Caco-2 (cell line): Measurements from ENCODE around the gene NOXO1. TPM values are rescaled to one million over a fixed set of nuclear protein-coding genes. Genes with fewer than 3 reads are reported as not detected.

Source experiments
- BruUV-seq: library from RNA; stranded (reverse); fragments of 400-500 nt; replicated peaks from 2 replicates; lab custom pipeline; 2021; lab: Mats Ljungman, UMichigan
- CTCF ChIA-PET: fragments of 300-600 bp; sonication (Branson Sonifier 250); formaldehyde crosslinking; loops from one replicate; lab custom pipeline; 2022; ENCODE audit warnings: antibody characterized with exemption; lab: Charles Lee
- POLR2A ChIA-PET: fragments of 300-600 bp; sonication (Branson Sonifier 250); formaldehyde crosslinking; loops from one replicate; lab custom pipeline; 2022; ENCODE audit warnings: antibody characterized with exemption; lab: Charles Lee
- DNase-seq, 2 experiments: peaks; one replicate each; pipeline versions ENCODE4 v3.0.0 to v3.0.0-alpha.2; 2020 to 2022
- H3K27me3 ChIP-seq: replicated peaks from 2 replicates; pipeline ENCODE4 v1.6.0; 2011; ENCODE audit warnings: low read length; ENCODE audit not compliant: control insufficient read depth, insufficient read depth
- H3K36me3 ChIP-seq: 2 replicates; pipeline ENCODE4 v1.5.1; 2011; ENCODE audit warnings: low read length; ENCODE audit not compliant: control insufficient read depth, insufficient read depth
- H3K4me1 ChIP-seq: fragments of 250-450 bp; sonication (Bioruptor Pico); 2 replicates; pipeline ENCODE4 v1.5.1; 2020; ENCODE audit warnings: mild to moderate bottlenecking
- H3K4me3 ChIP-seq: 2 replicates; pipeline ENCODE4 v1.5.1; 2011; ENCODE audit warnings: low read depth, mild to moderate bottlenecking, control low read depth, low read length
- H3K9me3 ChIP-seq: fragments of 250-450 bp; sonication (Bioruptor Pico); 2 replicates; pipeline ENCODE4 v1.5.1; 2020; ENCODE audit warnings: mild to moderate bottlenecking, moderate library complexity
- H3K27ac Mint-ChIP-seq: one replicate; pipeline ENCODE4 v1.8.0; 2022; ENCODE audit warnings: mixed read lengths; ENCODE audit not compliant: unreplicated experiment
- H3K27me3 Mint-ChIP-seq: one replicate; pipeline ENCODE4 v1.8.0; 2022; ENCODE audit warnings: mixed read lengths; ENCODE audit not compliant: insufficient read depth, unreplicated experiment
- H3K36me3 Mint-ChIP-seq: one replicate; pipeline ENCODE4 v1.8.0; 2022; ENCODE audit warnings: mild to moderate bottlenecking, mixed read lengths; ENCODE audit not compliant: insufficient read depth, unreplicated experiment
- H3K4me1 Mint-ChIP-seq: one replicate; pipeline ENCODE4 v1.8.0; 2022; ENCODE audit warnings: low read depth, mixed read lengths; ENCODE audit not compliant: unreplicated experiment
- H3K4me3 Mint-ChIP-seq: one replicate; pipeline ENCODE4 v1.8.0; 2022; ENCODE audit warnings: mild to moderate bottlenecking, moderate library complexity, mixed read lengths; ENCODE audit not compliant: unreplicated experiment
- H3K9me3 Mint-ChIP-seq: one replicate; pipeline ENCODE4 v1.8.0; 2022; ENCODE audit warnings: mixed read lengths; ENCODE audit not compliant: unreplicated experiment
- intact Hi-C: fragments of 100-400 bp; cut with micrococcal nuclease; formaldehyde crosslinking; loops from one replicate; pipeline ENCODE4 v1.10.0; 2022; ENCODE audit not compliant: unreplicated experiment
- total RNA-seq: library from RNA; stranded (reverse); gene quantifications from 2 replicates; pipeline ENCODE4 v1.2.3, GENCODE V29; 2022
- TF ChIP-seq, protein P1 (sequence below), 2 experiments: fragments of 200-600 bp in 1 of 2; IDR thresholded peaks; 1 replicate in 1 of 2; 2 replicates in 1 of 2; pipeline versions ENCODE4 v1.5.1 to v1.8.0; 2011 to 2022; ENCODE audit warnings: antibody characterized with exemption in 1 of 2, control low read depth in 1 of 2, inconsistent platforms in 1 of 2, low read depth in 1 of 2, low read length in 1 of 2, mild to moderate bottlenecking in 1 of 2, moderate library complexity in 1 of 2; ENCODE audit not compliant: insufficient read depth in 1 of 2, severe bottlenecking in 1 of 2, unreplicated experiment in 1 of 2

NOXO1 gene
- total RNA-seq, 1 experiment from 2014 or later = 1.1 TPM

- H3K9me3 Mint-ChIP-seq = no peaks in the 10 kb centered on the region
- peaks cover 2% of the 10 kb centered on the region for H3K4me1 Mint-ChIP-seq
- ChIA-PET POLR2A (no interaction called here), CTCF (interaction anchor here (1.5 kb wide), 1 partner anchor 11 kb away, joined by 4 read pairs; no protein-coding TSS in a partner anchor)
- H3K36me3 Mint-ChIP-seq = peaks cover 20% of the 10 kb centered on the region
- TF ChIP-seq, protein P1, sequence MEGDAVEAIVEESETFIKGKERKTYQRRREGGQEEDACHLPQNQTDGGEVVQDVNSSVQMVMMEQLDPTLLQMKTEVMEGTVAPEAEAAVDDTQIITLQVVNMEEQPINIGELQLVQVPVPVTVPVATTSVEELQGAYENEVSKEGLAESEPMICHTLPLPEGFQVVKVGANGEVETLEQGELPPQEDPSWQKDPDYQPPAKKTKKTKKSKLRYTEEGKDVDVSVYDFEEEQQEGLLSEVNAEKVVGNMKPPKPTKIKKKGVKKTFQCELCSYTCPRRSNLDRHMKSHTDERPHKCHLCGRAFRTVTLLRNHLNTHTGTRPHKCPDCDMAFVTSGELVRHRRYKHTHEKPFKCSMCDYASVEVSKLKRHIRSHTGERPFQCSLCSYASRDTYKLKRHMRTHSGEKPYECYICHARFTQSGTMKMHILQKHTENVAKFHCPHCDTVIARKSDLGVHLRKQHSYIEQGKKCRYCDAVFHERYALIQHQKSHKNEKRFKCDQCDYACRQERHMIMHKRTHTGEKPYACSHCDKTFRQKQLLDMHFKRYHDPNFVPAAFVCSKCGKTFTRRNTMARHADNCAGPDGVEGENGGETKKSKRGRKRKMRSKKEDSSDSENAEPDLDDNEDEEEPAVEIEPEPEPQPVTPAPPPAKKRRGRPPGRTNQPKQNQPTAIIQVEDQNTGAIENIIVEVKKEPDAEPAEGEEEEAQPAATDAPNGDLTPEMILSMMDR (IDR thresholded peaks at IDR 0.05; ENCODE audit: insufficient read depth in 1 of 2, low read depth in 1 of 2, low read length in 1 of 2, severe bottlenecking in 1 of 2, unreplicated experiment in 1 of 2) = no peak
- no peaks in the 10 kb centered on the region for H3K36me3 ChIP-seq
- no peaks in the 10 kb centered on the region for H3K27me3 ChIP-seq
- no peaks in the 10 kb centered on the region for H3K9me3 ChIP-seq
- H3K4me1 ChIP-seq = peaks cover 8% of the 10 kb centered on the region; the same call in 1 of the 2 replicates
- H3K4me3 Mint-ChIP-seq = peak overlapping the region; percentile 46
- H3K27me3 Mint-ChIP-seq = no peaks in the 10 kb centered on the region
- no peak for DNase-seq
- intact Hi-C loops = no loop called here
- no TSS peak for BruUV-seq
- peak overlapping the region; percentile 39 for H3K27ac Mint-ChIP-seq
- H3K4me3 ChIP-seq = no peak overlapping the region
Measured at GRCh38 chr16:1993731-1994131, 12.5 kb upstream of the NOXO1 start.

- Mint-ChIP-seq H3K9me3 (no peaks in the 10 kb centered on the region), H3K27ac (no peak overlapping the region), H3K27me3 (no peaks in the 10 kb centered on the region), H3K4me1 (peaks cover 7% of the 10 kb centered on the region), H3K4me3 (no peak overlapping the region), H3K36me3 (peaks cover 11% of the 10 kb centered on the region)
- ChIA-PET POLR2A (interaction anchor here (0.5 kb wide), 1 partner anchor 18 kb away, joined by 5 read pairs; no protein-coding TSS in a partner anchor), CTCF (no interaction called here)
- H3K4me1 ChIP-seq = peaks cover 8% of the 10 kb centered on the region; the same call in 1 of the 2 replicates
- no TSS peak for BruUV-seq
- no peaks in the 10 kb centered on the region for H3K36me3 ChIP-seq
- intact Hi-C loops = no loop called here
- no peaks in the 10 kb centered on the region for H3K9me3 ChIP-seq
- H3K4me3 ChIP-seq = no peak overlapping the region
- no peak for DNase-seq
- no peaks in the 10 kb centered on the region for H3K27me3 ChIP-seq
- TF ChIP-seq, protein P1 (IDR thresholded peaks at IDR 0.05; ENCODE audit: insufficient read depth in 1 of 2, low read depth in 1 of 2, low read length in 1 of 2, severe bottlenecking in 1 of 2, unreplicated experiment in 1 of 2) = no peak
Measured at GRCh38 chr16:1992704-1993317, 11.5 kb upstream of the NOXO1 start.

GRCh38 chr16:1991948-1992703 lies 10.9 kb upstream of the NOXO1 start:
- Histone ChIP-seq H3K36me3 (no peaks in the 10 kb centered on the region; the same call in 1 of the 2 replicates), H3K4me3 (no peak overlapping the region), H3K27me3 (no peaks in the 10 kb centered on the region), H3K9me3 (no peaks in the 10 kb centered on the region), H3K4me1 (peaks cover 8% of the 10 kb centered on the region; the same call in 1 of the 2 replicates)
- DNase-seq = peak; percentile 67 to 87
- TF ChIP-seq, protein P1 (IDR thresholded peaks at IDR 0.05; ENCODE audit: insufficient read depth in 1 of 2, low read depth in 1 of 2, low read length in 1 of 2, severe bottlenecking in 1 of 2, unreplicated experiment in 1 of 2) = no peak
- intact Hi-C loops = no loop called here
- POLR2A ChIA-PET = no interaction called here
- no peaks in the 10 kb centered on the region for H3K27me3 Mint-ChIP-seq
- no peak overlapping the region for H3K27ac Mint-ChIP-seq
- H3K4me3 Mint-ChIP-seq = no peak overlapping the region
- H3K9me3 Mint-ChIP-seq = no peaks in the 10 kb centered on the region
- peaks cover 7% of the 10 kb centered on the region for H3K4me1 Mint-ChIP-seq
- H3K36me3 Mint-ChIP-seq = peaks cover 10% of the 10 kb centered on the region
- no TSS peak for BruUV-seq
- CTCF ChIA-PET = no interaction called here
